K562 (cell line): ENCODE data around the gene SIGLEC5. TPM values are rescaled to one million over a fixed set of nuclear protein-coding genes. Genes with fewer than 3 reads are reported as not detected.
A peak's percentile ranks its signal among the peaks of the same experiment; 100 is the strongest.

Source experiments
- CBX3 ChIP-seq, 2 experiments: IDR thresholded peaks; 1 replicate in 1 of 2; 2 replicates in 1 of 2; pipeline ENCODE4 v1.6.1; 2012; ENCODE audit warnings: inconsistent platforms in 2 of 2, low read length in 2 of 2, borderline replicate concordance in 1 of 2, control low read depth in 1 of 2
- MYNN ChIP-seq, 2 experiments: sonication (generic); formaldehyde crosslinking in 1 of 2; IDR thresholded peaks; 2 replicates each; pipeline versions ENCODE4 v1.5.0 to v1.6.1; 2016 to 2020; ENCODE audit warnings: antibody characterized with exemption in 1 of 2, missing genetic modification reagents in 1 of 2
- RFX5 ChIP-seq: IDR thresholded peaks from 2 replicates; pipeline ENCODE4 v1.6.1; 2011; ENCODE audit warnings: low read depth, mild to moderate bottlenecking, improper control_type of control experiment, low read length
- SREBF1 ChIP-seq: fragments of 150-350 bp; IDR thresholded peaks from 2 replicates; pipeline ENCODE4 v1.6.1; 2014; ENCODE audit warnings: antibody characterized with exemption, low read depth, low read length, borderline replicate concordance
- TRIM28 ChIP-seq: fragments of 450-650 bp; IDR thresholded peaks from 2 replicates; pipeline ENCODE4 v1.6.1; 2017
- polyA plus RNA-seq, 8 experiments: library from polyadenylated mRNA; depleted of rRNA in 4 of 8; stranded (reverse) in 5 of 8; unstranded in 3 of 8; fragments of >200 nt; fragmentation: Nextera tagmentation in 2 of 8; fragmentation: Illumina TruSeq in 1 of 8; extraction: Ambion mirVana in 2 of 8; extraction: Trizol in 1 of 8; gene quantifications; 2 replicates each; pipeline versions ENCODE4 v1.2.1 to v1.2.3, GENCODE V29; 2011 to 2014; ENCODE audit warnings: inconsistent platforms in 1 of 8, missing spikeins in 1 of 8
- total RNA-seq, 7 experiments: library from RNA; depleted of rRNA in 6 of 7; stranded (reverse); fragments of >200 nt in 6 of 7; fragmentation: Illumina TruSeq in 2 of 7; extraction: Trizol in 2 of 7; gene quantifications; 2 replicates each; pipeline versions ENCODE4 v1.2.1 to v1.2.3, GENCODE V29; 2011 to 2021; ENCODE audit warnings: low replicate concordance in 1 of 7
- TF ChIP-seq, protein P1 (sequence below): fragments of 200-600 bp; sonication (generic); IDR thresholded peaks from one replicate; pipeline ENCODE4 v1.6.1; 2012; ENCODE audit warnings: mild to moderate bottlenecking, low read depth, low read length, inconsistent platforms
- TF ChIP-seq, protein P2 (sequence below), 3 experiments: IDR thresholded peaks in 2 of 3; conservative IDR thresholded peaks in 1 of 3; 2 replicates each; pipeline ENCODE4 v1.5.1; 2011 to 2012; ENCODE audit warnings: low read length in 3 of 3, mild to moderate bottlenecking in 3 of 3, control low read depth in 2 of 3, improper control_type of control experiment in 1 of 3, inconsistent platforms in 1 of 3, low read depth in 1 of 3, mixed read lengths in 1 of 3, moderate library complexity in 1 of 3; ENCODE audit not compliant: insufficient read depth in 2 of 3

SIGLEC5 gene
- total and polyA plus RNA-seq, 9 of the 15 experiments (the other 6 are each of a cell fraction or from before 2014, with no cell fraction given) = 0.14 TPM; not detected in 8

DNA sequence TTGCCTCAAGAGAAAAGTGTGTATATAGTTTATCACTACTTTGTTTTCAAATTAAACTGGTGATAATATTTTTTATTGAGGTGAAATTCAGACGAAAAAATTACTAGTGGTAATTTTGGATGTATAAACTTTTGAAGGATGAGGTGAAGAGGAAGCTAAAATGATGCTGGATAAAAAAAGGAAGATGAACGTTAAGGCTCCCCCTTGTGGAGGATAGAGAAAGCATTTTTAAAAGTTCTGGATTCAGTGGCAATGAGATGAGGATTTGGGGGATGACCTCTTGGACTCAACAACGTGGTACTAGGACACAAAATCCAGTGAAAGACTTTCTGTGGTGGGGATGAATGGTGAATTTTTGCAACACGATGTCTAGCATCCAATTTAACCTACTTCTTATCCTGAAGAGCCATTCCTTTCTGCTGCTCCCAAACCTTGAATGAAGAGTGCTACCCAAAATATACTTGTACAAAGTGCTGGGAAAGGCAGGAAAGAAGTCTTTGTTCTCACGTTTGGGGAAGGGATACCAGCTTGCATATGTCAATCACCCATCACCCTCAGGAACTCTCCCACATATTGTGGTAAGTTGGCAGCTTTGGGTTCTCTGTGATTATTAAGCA lies 7.3 kb upstream of the SIGLEC5 start (continued):
- TF ChIP-seq, protein P1, sequence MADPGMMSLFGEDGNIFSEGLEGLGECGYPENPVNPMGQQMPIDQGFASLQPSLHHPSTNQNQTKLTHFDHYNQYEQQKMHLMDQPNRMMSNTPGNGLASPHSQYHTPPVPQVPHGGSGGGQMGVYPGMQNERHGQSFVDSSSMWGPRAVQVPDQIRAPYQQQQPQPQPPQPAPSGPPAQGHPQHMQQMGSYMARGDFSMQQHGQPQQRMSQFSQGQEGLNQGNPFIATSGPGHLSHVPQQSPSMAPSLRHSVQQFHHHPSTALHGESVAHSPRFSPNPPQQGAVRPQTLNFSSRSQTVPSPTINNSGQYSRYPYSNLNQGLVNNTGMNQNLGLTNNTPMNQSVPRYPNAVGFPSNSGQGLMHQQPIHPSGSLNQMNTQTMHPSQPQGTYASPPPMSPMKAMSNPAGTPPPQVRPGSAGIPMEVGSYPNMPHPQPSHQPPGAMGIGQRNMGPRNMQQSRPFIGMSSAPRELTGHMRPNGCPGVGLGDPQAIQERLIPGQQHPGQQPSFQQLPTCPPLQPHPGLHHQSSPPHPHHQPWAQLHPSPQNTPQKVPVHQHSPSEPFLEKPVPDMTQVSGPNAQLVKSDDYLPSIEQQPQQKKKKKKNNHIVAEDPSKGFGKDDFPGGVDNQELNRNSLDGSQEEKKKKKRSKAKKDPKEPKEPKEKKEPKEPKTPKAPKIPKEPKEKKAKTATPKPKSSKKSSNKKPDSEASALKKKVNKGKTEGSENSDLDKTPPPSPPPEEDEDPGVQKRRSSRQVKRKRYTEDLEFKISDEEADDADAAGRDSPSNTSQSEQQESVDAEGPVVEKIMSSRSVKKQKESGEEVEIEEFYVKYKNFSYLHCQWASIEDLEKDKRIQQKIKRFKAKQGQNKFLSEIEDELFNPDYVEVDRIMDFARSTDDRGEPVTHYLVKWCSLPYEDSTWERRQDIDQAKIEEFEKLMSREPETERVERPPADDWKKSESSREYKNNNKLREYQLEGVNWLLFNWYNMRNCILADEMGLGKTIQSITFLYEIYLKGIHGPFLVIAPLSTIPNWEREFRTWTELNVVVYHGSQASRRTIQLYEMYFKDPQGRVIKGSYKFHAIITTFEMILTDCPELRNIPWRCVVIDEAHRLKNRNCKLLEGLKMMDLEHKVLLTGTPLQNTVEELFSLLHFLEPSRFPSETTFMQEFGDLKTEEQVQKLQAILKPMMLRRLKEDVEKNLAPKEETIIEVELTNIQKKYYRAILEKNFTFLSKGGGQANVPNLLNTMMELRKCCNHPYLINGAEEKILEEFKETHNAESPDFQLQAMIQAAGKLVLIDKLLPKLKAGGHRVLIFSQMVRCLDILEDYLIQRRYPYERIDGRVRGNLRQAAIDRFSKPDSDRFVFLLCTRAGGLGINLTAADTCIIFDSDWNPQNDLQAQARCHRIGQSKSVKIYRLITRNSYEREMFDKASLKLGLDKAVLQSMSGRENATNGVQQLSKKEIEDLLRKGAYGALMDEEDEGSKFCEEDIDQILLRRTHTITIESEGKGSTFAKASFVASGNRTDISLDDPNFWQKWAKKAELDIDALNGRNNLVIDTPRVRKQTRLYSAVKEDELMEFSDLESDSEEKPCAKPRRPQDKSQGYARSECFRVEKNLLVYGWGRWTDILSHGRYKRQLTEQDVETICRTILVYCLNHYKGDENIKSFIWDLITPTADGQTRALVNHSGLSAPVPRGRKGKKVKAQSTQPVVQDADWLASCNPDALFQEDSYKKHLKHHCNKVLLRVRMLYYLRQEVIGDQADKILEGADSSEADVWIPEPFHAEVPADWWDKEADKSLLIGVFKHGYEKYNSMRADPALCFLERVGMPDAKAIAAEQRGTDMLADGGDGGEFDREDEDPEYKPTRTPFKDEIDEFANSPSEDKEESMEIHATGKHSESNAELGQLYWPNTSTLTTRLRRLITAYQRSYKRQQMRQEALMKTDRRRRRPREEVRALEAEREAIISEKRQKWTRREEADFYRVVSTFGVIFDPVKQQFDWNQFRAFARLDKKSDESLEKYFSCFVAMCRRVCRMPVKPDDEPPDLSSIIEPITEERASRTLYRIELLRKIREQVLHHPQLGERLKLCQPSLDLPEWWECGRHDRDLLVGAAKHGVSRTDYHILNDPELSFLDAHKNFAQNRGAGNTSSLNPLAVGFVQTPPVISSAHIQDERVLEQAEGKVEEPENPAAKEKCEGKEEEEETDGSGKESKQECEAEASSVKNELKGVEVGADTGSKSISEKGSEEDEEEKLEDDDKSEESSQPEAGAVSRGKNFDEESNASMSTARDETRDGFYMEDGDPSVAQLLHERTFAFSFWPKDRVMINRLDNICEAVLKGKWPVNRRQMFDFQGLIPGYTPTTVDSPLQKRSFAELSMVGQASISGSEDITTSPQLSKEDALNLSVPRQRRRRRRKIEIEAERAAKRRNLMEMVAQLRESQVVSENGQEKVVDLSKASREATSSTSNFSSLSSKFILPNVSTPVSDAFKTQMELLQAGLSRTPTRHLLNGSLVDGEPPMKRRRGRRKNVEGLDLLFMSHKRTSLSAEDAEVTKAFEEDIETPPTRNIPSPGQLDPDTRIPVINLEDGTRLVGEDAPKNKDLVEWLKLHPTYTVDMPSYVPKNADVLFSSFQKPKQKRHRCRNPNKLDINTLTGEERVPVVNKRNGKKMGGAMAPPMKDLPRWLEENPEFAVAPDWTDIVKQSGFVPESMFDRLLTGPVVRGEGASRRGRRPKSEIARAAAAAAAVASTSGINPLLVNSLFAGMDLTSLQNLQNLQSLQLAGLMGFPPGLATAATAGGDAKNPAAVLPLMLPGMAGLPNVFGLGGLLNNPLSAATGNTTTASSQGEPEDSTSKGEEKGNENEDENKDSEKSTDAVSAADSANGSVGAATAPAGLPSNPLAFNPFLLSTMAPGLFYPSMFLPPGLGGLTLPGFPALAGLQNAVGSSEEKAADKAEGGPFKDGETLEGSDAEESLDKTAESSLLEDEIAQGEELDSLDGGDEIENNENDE = no peak
- TF ChIP-seq, protein P2, sequence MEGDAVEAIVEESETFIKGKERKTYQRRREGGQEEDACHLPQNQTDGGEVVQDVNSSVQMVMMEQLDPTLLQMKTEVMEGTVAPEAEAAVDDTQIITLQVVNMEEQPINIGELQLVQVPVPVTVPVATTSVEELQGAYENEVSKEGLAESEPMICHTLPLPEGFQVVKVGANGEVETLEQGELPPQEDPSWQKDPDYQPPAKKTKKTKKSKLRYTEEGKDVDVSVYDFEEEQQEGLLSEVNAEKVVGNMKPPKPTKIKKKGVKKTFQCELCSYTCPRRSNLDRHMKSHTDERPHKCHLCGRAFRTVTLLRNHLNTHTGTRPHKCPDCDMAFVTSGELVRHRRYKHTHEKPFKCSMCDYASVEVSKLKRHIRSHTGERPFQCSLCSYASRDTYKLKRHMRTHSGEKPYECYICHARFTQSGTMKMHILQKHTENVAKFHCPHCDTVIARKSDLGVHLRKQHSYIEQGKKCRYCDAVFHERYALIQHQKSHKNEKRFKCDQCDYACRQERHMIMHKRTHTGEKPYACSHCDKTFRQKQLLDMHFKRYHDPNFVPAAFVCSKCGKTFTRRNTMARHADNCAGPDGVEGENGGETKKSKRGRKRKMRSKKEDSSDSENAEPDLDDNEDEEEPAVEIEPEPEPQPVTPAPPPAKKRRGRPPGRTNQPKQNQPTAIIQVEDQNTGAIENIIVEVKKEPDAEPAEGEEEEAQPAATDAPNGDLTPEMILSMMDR (IDR thresholded peaks at IDR 0.05 in 2 of 3, conservative IDR thresholded peaks at IDR 0.05 in 1 of 3; ENCODE audit: insufficient read depth in 2 of 3, low read depth in 1 of 3, low read length in 3 of 3) = peak; percentile 61 to 69 (median 63); a peak in 5 of 6 replicates
- TF ChIP-seq RFX5 = no peak
- no peak for TF ChIP-seq MYNN (IDR thresholded peaks at IDR 0.05)
- TF ChIP-seq MYNN (CRISPR knock-in tag; IDR thresholded peaks at IDR 0.05) = no peak
- TF ChIP-seq CBX3 (IDR thresholded peaks at IDR 0.05; ENCODE audit: borderline replicate concordance in 1 of 2, low read length in 2 of 2) = peak in 1 of 2 experiments; percentile 76; a peak in 1 of 3 replicates
- TF ChIP-seq TRIM28 = peak; percentile 53; the same call in 1 of the 2 replicates
- no peak for TF ChIP-seq SREBF1
